Chondrocyte (in vitro differentiated cells): ENCODE data around the gene GNB1L. TPM values are rescaled to one million over a fixed set of nuclear protein-coding genes. Genes with fewer than 3 reads are reported as not detected.

Source experiments
- DNase-seq: peaks from one replicate; pipeline ENCODE4 v3.0.0; 2021; ENCODE audit warnings: mixed read lengths, low spot score
- H3K27ac Mint-ChIP-seq: one replicate; pipeline ENCODE4 v1.8.0; 2021; ENCODE audit warnings: mild to moderate bottlenecking, moderate library complexity, mixed read lengths; ENCODE audit not compliant: unreplicated experiment
- H3K27me3 Mint-ChIP-seq: 2 replicates; pipeline ENCODE4 v1.8.0; 2021; ENCODE audit warnings: low read depth, mixed read lengths
- H3K36me3 Mint-ChIP-seq: 2 replicates; pipeline ENCODE4 v1.8.0; 2021; ENCODE audit warnings: low read depth, mixed read lengths
- H3K4me1 Mint-ChIP-seq: 2 replicates; pipeline ENCODE4 v1.8.0; 2021; ENCODE audit warnings: low read depth, mild to moderate bottlenecking, mixed read lengths
- H3K4me3 Mint-ChIP-seq: one replicate; pipeline ENCODE4 v1.8.0; 2021; ENCODE audit warnings: mild to moderate bottlenecking, moderate library complexity, mixed read lengths; ENCODE audit not compliant: unreplicated experiment
- H3K9me3 Mint-ChIP-seq: 2 replicates; pipeline ENCODE4 v1.8.0; 2021; ENCODE audit warnings: low read depth, mixed read lengths
- CTCF ChIP-seq: fragments of 200-600 bp; sonication (generic); IDR thresholded peaks from 2 replicates; pipeline ENCODE4 v1.5.0; 2021; ENCODE audit warnings: antibody characterized with exemption, mild to moderate bottlenecking, moderate library complexity
- total RNA-seq: library from RNA; stranded (reverse); gene quantifications from 3 replicates; pipeline ENCODE4 v1.2.1, GENCODE V29; 2021

The GNB1L gene
- total RNA-seq, 1 donor from 2014 or later = 5.3 TPM

GRCh38 chr22:19897726-19898125 is 43.1 kb upstream of the GNB1L start:
- H3K4me1 Mint-ChIP-seq = peaks cover 7% of the 10 kb centered on the region
- no peaks in the 10 kb centered on the region for H3K9me3 Mint-ChIP-seq
- TF ChIP-seq CTCF = no peak
- no peak for DNase-seq
- peaks cover 4% of the 10 kb centered on the region for H3K36me3 Mint-ChIP-seq
- H3K27me3 Mint-ChIP-seq = no peaks in the 10 kb centered on the region
- no peak overlapping the region for H3K27ac Mint-ChIP-seq
- H3K4me3 Mint-ChIP-seq = no peak overlapping the region

GRCh38 chr22:19896665-19897355 is 42.1 kb upstream of the GNB1L start:
- no peaks in the 10 kb centered on the region for H3K9me3 Mint-ChIP-seq
- H3K4me3 Mint-ChIP-seq = no peak overlapping the region
- no peaks in the 10 kb centered on the region for H3K27me3 Mint-ChIP-seq
- H3K27ac Mint-ChIP-seq = no peak overlapping the region
- no peak for TF ChIP-seq CTCF
- peaks cover 13% of the 10 kb centered on the region for H3K4me1 Mint-ChIP-seq
- H3K36me3 Mint-ChIP-seq = peaks cover 4% of the 10 kb centered on the region
- DNase-seq = no peak

GRCh38 chr22:19895160-19895849 is 40.6 kb upstream of the GNB1L start:
- Mint-ChIP-seq H3K27ac (no peak overlapping the region), H3K27me3 (no peaks in the 10 kb centered on the region), H3K4me1 (peaks cover 23% of the 10 kb centered on the region), H3K9me3 (no peaks in the 10 kb centered on the region), H3K4me3 (no peak overlapping the region), H3K36me3 (peaks cover 4% of the 10 kb centered on the region)
- DNase-seq = no peak
- no peak for TF ChIP-seq CTCF

- no peak overlapping the region for H3K4me3 Mint-ChIP-seq
- no peaks in the 10 kb centered on the region for H3K27me3 Mint-ChIP-seq
- no peaks in the 10 kb centered on the region for H3K9me3 Mint-ChIP-seq
- no peak for DNase-seq
- H3K4me1 Mint-ChIP-seq = peaks cover 23% of the 10 kb centered on the region
- peaks cover 2% of the 10 kb centered on the region for H3K36me3 Mint-ChIP-seq
- no peak for TF ChIP-seq CTCF
- no peak overlapping the region for H3K27ac Mint-ChIP-seq
These were observed 38.7 kb upstream of the GNB1L start for GRCh38 chr22:19893363-19893762.

GRCh38 chr22:19892925-19893324 is 38.3 kb upstream of the GNB1L start:
- H3K4me3 Mint-ChIP-seq = no peak overlapping the region
- H3K27me3 Mint-ChIP-seq = no peaks in the 10 kb centered on the region
- peaks cover 23% of the 10 kb centered on the region for H3K4me1 Mint-ChIP-seq
- H3K27ac Mint-ChIP-seq = no peak overlapping the region
- H3K36me3 Mint-ChIP-seq = peaks cover 2% of the 10 kb centered on the region
- H3K9me3 Mint-ChIP-seq = no peaks in the 10 kb centered on the region
- DNase-seq = no peak
- TF ChIP-seq CTCF = no peak
